ENCODE results near the gene ARL16.

DNA sequence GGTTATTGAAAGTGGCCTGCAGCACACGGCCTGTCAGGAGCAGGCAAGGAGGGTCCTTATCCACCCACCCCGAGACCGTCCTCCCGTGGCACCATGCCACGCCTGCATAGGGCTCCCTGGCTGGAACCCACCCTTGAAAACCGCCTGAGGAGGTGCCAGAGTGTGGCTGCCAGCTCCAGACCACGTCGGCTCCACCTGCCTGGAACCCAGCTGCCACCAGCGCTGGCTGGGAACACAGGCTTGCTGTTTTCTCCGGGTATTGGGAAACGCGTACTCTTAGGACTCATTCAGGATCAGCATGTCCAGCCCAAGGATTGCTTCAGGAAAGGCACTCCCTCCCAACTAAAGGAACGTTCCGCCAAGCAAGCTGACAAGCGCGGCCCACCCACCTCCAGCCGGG is 6.7 kb downstream of the ARL16 start:
- TF ChIP-seq, protein P1, sequence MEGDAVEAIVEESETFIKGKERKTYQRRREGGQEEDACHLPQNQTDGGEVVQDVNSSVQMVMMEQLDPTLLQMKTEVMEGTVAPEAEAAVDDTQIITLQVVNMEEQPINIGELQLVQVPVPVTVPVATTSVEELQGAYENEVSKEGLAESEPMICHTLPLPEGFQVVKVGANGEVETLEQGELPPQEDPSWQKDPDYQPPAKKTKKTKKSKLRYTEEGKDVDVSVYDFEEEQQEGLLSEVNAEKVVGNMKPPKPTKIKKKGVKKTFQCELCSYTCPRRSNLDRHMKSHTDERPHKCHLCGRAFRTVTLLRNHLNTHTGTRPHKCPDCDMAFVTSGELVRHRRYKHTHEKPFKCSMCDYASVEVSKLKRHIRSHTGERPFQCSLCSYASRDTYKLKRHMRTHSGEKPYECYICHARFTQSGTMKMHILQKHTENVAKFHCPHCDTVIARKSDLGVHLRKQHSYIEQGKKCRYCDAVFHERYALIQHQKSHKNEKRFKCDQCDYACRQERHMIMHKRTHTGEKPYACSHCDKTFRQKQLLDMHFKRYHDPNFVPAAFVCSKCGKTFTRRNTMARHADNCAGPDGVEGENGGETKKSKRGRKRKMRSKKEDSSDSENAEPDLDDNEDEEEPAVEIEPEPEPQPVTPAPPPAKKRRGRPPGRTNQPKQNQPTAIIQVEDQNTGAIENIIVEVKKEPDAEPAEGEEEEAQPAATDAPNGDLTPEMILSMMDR (IDR thresholded peaks at IDR 0.05; ENCODE audit: low read length), result no peak
- TF ChIP-seq EZH2phosphoT487 (IDR thresholded peaks at IDR 0.05; ENCODE audit: low read length), result no peak
